Measurements from ENCODE around the gene ICA1L.
"Not testable (repeated sequence)": the region's sequence is repeated elsewhere in the genome, so short reads cannot be mapped to it uniquely, and the experiment has no call there.

DNA sequence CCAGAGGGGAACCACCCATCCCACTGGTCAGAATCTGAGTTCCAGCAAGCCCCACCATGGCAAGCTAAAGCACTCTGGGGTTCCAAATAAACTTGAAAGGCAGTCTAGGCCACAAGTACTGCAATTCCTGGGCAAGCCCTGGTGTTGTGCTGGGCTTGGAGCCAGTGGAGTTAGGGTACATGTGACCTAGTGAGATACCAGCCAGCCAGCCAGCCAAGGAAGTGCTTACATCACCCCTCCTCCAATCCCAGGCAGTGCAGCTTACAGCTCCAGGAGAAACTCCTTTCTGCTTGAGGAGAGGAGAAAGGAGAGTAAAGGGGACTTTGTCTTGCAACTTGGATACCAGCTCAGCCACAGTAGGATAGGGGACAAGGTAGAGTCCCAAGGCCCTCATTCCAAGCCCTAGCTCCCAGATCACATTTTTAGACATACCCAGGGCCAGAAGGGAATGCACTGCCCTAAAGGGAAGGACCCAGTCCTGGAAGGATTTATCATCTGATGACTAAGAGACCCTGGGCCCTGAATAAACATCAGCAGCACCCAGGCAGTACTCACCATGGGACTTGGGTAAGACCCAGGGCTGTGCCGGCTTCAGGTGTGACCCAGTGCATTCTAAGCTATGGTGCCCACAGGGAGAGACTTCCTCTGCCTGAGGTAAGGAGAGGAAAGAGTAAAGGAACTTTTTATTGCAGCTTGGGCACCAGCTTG is 64.0 kb downstream of the ICA1L start:
- TF ChIP-seq, protein P1, sequence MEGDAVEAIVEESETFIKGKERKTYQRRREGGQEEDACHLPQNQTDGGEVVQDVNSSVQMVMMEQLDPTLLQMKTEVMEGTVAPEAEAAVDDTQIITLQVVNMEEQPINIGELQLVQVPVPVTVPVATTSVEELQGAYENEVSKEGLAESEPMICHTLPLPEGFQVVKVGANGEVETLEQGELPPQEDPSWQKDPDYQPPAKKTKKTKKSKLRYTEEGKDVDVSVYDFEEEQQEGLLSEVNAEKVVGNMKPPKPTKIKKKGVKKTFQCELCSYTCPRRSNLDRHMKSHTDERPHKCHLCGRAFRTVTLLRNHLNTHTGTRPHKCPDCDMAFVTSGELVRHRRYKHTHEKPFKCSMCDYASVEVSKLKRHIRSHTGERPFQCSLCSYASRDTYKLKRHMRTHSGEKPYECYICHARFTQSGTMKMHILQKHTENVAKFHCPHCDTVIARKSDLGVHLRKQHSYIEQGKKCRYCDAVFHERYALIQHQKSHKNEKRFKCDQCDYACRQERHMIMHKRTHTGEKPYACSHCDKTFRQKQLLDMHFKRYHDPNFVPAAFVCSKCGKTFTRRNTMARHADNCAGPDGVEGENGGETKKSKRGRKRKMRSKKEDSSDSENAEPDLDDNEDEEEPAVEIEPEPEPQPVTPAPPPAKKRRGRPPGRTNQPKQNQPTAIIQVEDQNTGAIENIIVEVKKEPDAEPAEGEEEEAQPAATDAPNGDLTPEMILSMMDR (IDR thresholded peaks at IDR 0.05): not testable (repeated sequence)
- TF ChIP-seq POLR2A (IDR thresholded peaks at IDR 0.05): not testable (repeated sequence)

All from lower leg skin (tissue), 3 donors.